GM19023 (cell line): ENCODE data around the gene TAOK1.

ENCODE experiments used
- ATAC-seq: cut with Tn5 transposase; IDR thresholded peaks from one replicate; pipeline ENCODE4 v1.9.1; 2021; ENCODE audit warnings: mild to moderate bottlenecking, moderate library complexity; ENCODE audit not compliant: unreplicated experiment

The TAOK1 gene

GRCh38 chr17:29581583-29582253, 191.6 kb downstream of the TAOK1 start:
- no peak for ATAC-seq

- ATAC-seq = no peak
Measured at GRCh38 chr17:29582254-29582765, 192.1 kb downstream of the TAOK1 start.

GRCh38 chr17:29582772-29583171, 192.6 kb downstream of the TAOK1 start:
- ATAC-seq = no peak

- no peak for ATAC-seq
Measured at GRCh38 chr17:29583324-29584248, 193.4 kb downstream of the TAOK1 start.

- ATAC-seq = no peak
Measured at GRCh38 chr17:29584452-29585079, 194.4 kb downstream of the TAOK1 start.

- no peak for ATAC-seq
Measured at GRCh38 chr17:29585080-29585751, 195.1 kb downstream of the TAOK1 start.

GRCh38 chr17:29586676-29587469, 196.7 kb downstream of the TAOK1 start:
- no peak for ATAC-seq

GRCh38 chr17:29587591-29587990, 197.4 kb downstream of the TAOK1 start:
- no peak for ATAC-seq

- no peak for ATAC-seq
Measured at GRCh38 chr17:29588017-29588561, 197.9 kb downstream of the TAOK1 start.

- ATAC-seq = peak; percentile 24
Measured at GRCh38 chr17:29588562-29589411, 198.6 kb downstream of the TAOK1 start.

- ATAC-seq = peak; percentile 58
Measured at GRCh38 chr17:29589524-29590410, 199.6 kb downstream of the TAOK1 start, which contains the start of gene GIT1. Gene GIT1, minus strand, starts transcription at chr17:29589648. Its CDS starts 270 bp downstream, at chr17:29589378.

- no peak for ATAC-seq
Measured at GRCh38 chr17:29590411-29591145, 200.4 kb downstream of the TAOK1 start.

- ATAC-seq = no peak
Measured at GRCh38 chr17:29591146-29591736, 201.1 kb downstream of the TAOK1 start.

- ATAC-seq = no peak
Measured at GRCh38 chr17:29591737-29592608, 201.8 kb downstream of the TAOK1 start.

- no peak for ATAC-seq
Measured at GRCh38 chr17:29592850-29593551, 202.8 kb downstream of the TAOK1 start, which contains the start of gene ANKRD13B. Gene ANKRD13B, plus strand, starts transcription at chr17:29593132. Its CDS starts 490 bp downstream, at chr17:29593622.
